Measurements from ENCODE around the gene BCS1L. TPM values are rescaled to one million over a fixed set of nuclear protein-coding genes. Genes with fewer than 3 reads are reported as not detected.
A peak's percentile ranks its signal among the peaks of the same experiment; 100 is the strongest.

BCS1L gene
- total and polyA plus RNA-seq, 2 of the 13 experiments (the other 11 are each of a cell fraction or from before 2014, with no cell fraction given): 48.9 to 76.0 TPM

DNA sequence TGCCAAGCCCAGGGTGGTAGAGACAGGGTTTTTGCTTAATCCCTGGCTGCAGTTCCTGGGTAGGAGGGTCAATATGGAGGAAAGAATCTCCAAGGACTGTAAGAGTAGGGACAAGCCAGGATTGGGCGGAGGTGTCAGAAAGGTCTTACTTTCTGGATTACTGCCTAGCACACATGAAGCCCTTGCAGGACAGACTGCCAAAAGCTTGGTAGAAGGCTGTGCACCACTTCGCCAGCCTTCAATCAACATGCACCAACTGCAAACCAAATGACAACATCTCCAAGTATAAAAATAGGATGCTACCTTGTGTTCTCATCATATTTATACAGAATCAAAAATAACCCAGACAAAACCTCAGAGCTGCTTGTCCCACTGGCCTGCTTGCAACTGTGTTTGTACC is 3.7 kb upstream of the BCS1L start (continued):
- TF ChIP-seq, protein P1, sequence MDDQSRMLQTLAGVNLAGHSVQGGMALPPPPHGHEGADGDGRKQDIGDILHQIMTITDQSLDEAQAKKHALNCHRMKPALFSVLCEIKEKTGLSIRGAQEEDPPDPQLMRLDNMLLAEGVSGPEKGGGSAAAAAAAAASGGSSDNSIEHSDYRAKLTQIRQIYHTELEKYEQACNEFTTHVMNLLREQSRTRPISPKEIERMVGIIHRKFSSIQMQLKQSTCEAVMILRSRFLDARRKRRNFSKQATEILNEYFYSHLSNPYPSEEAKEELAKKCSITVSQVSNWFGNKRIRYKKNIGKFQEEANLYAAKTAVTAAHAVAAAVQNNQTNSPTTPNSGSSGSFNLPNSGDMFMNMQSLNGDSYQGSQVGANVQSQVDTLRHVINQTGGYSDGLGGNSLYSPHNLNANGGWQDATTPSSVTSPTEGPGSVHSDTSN (CRISPR knock-in tag; IDR thresholded peaks at IDR 0.05; ENCODE audit: borderline replicate concordance): no peak
- TF ChIP-seq, protein P2, sequence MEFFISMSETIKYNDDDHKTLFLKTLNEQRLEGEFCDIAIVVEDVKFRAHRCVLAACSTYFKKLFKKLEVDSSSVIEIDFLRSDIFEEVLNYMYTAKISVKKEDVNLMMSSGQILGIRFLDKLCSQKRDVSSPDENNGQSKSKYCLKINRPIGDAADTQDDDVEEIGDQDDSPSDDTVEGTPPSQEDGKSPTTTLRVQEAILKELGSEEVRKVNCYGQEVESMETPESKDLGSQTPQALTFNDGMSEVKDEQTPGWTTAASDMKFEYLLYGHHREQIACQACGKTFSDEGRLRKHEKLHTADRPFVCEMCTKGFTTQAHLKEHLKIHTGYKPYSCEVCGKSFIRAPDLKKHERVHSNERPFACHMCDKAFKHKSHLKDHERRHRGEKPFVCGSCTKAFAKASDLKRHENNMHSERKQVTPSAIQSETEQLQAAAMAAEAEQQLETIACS (CRISPR knock-in tag; IDR thresholded peaks at IDR 0.05): no peak

DNA sequence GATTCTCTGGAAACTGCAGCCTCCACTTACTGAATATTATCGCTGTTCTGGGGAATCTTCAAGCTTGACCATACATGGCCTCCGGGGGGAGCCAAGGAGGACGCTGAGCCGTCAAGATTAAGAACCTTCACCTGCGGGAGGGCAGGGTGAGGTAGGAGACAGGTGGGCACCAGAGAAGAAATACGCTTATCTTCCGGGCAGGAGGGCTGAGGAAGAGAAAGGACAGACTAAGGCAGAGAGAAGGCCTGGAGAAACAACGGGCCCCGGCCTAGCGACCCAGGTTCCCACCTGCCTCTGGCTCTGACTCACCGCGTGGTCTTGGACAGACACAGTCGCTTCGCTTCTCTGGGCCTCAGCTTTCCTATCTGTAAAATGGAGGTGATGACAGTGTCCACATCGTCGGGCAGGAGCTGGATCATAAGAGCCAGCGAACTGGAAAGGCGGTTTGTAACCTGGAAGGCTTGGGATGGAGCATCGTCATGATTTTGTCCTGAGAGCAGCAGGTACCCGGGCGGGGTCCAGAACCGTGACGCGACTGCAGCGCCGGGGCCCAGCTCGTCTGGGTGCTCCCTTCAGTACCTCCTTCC is 719 bp upstream of the BCS1L start:
- peak; percentile 61 for ATAC-seq
- 3% methylated on average over 25 of the region's 27 CpGs for WGBS (ENCODE audit: low lambda C conversion rate)
- Histone ChIP-seq H3K9ac (ENCODE audit: insufficient read depth, low read depth, low read length) (peak overlapping the region; percentile 73), H4K20me1 (ENCODE audit: insufficient read depth, low read length) (no peaks in the 10 kb centered on the region), H3K79me2 (ENCODE audit: insufficient read depth, low read length) (peaks cover 20% of the 10 kb centered on the region), H3K27ac (ENCODE audit: extremely low read length, insufficient read depth, low read length) (peak overlapping the region; percentile 59), H3K4me3 (replicated peaks in 1 of 3; ENCODE audit: insufficient read depth in 1 of 3, low read depth in 2 of 3, low read length in 3 of 3) (peak overlapping the region; percentile 78 to 92 (median 80)), H3K4me1 (ENCODE audit: insufficient read depth, low read length) (peaks cover 24% of the 10 kb centered on the region), H3K36me3 (replicated peaks in 1 of 2; ENCODE audit: control insufficient read depth in 1 of 2, insufficient read depth in 2 of 2, low read length in 2 of 2) (peaks cover 18 to 59% of the 10 kb centered on the region in 2 experiments), H3K9me3 (ENCODE audit: low read length) (no peaks in the 10 kb centered on the region), H2AFZ (ENCODE audit: low read length) (peak overlapping the region; percentile 79), H3K27me3 (ENCODE audit: control insufficient read depth in 1 of 2, insufficient read depth in 2 of 2, low read length in 2 of 2) (no peaks in the 10 kb centered on the region; a peak in 1 of 5 replicates), H3K4me2 (ENCODE audit: low read depth, low read length) (peak overlapping the region; percentile 95)
- BruUV-seq (replicated peaks): TSS peak; percentile 75
- in situ Hi-C loops (cut with HindIII; ENCODE audit: extremely low pct_ligation_motif_present, low pct_unique_long_range_greater_than_20kb) (no loop called here), intact Hi-C loops (cut with micrococcal nuclease; ENCODE audit: unreplicated experiment) (loop anchor here (1.0 to 2.0 kb wide), 5 partner anchors 29 to 189 kb away; partner anchors contain the start of genes CNOT9, CYP27A1 and USP37)
- peak; percentile 57 for DNase-seq (ENCODE audit: low spot score)
- FAIRE-seq: peak; percentile 97
- CTCF ChIA-PET (ENCODE audit: low intra/inter-chr PET ratio, low total read pairs): interaction anchor here (1.2 to 3.2 kb wide), 3 partner anchors 28 to 190 kb away, joined by 4 to 41 read pairs (median 4); no protein-coding TSS in a partner anchor
- POLR2A ChIA-PET: interaction anchor here (0.8 to 5.8 kb wide), 25 partner anchors 9 to 729 kb away, joined by 3 to 130 read pairs (median 5); partner anchors contain the start of genes AAMP, CNPPD1, CTDSP1 and CYP27A1
- TF ChIP-seq ZNF296 (CRISPR knock-in tag; conservative IDR thresholded peaks at IDR 0.05) (no peak), TMF1 (CRISPR knock-in tag; IDR thresholded peaks at IDR 0.05; ENCODE audit: low read depth) (peak; percentile 36; the same call in 1 of the 2 replicates), ZMYM2 (CRISPR knock-in tag; IDR thresholded peaks at IDR 0.05) (0 out of 2 replicates have a peak, but pooled peaks have one; percentile 28), ARNTL (CRISPR knock-in tag; IDR thresholded peaks at IDR 0.05) (no peak), KDM1A (CRISPR knock-in tag; IDR thresholded peaks at IDR 0.05) (peak; percentile 85)
- TF ChIP-seq, protein P3, sequence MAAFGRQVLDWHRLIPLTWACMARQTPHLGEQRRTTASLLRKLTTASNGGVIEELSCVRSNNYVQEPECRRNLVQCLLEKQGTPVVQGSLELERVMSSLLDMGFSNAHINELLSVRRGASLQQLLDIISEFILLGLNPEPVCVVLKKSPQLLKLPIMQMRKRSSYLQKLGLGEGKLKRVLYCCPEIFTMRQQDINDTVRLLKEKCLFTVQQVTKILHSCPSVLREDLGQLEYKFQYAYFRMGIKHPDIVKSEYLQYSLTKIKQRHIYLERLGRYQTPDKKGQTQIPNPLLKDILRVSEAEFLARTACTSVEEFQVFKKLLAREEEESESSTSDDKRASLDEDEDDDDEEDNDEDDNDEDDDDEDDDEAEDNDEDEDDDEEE (CRISPR knock-in tag; IDR thresholded peaks at IDR 0.05): peak; percentile 36; the same call in 1 of the 2 replicates
- TF ChIP-seq, protein P4, sequence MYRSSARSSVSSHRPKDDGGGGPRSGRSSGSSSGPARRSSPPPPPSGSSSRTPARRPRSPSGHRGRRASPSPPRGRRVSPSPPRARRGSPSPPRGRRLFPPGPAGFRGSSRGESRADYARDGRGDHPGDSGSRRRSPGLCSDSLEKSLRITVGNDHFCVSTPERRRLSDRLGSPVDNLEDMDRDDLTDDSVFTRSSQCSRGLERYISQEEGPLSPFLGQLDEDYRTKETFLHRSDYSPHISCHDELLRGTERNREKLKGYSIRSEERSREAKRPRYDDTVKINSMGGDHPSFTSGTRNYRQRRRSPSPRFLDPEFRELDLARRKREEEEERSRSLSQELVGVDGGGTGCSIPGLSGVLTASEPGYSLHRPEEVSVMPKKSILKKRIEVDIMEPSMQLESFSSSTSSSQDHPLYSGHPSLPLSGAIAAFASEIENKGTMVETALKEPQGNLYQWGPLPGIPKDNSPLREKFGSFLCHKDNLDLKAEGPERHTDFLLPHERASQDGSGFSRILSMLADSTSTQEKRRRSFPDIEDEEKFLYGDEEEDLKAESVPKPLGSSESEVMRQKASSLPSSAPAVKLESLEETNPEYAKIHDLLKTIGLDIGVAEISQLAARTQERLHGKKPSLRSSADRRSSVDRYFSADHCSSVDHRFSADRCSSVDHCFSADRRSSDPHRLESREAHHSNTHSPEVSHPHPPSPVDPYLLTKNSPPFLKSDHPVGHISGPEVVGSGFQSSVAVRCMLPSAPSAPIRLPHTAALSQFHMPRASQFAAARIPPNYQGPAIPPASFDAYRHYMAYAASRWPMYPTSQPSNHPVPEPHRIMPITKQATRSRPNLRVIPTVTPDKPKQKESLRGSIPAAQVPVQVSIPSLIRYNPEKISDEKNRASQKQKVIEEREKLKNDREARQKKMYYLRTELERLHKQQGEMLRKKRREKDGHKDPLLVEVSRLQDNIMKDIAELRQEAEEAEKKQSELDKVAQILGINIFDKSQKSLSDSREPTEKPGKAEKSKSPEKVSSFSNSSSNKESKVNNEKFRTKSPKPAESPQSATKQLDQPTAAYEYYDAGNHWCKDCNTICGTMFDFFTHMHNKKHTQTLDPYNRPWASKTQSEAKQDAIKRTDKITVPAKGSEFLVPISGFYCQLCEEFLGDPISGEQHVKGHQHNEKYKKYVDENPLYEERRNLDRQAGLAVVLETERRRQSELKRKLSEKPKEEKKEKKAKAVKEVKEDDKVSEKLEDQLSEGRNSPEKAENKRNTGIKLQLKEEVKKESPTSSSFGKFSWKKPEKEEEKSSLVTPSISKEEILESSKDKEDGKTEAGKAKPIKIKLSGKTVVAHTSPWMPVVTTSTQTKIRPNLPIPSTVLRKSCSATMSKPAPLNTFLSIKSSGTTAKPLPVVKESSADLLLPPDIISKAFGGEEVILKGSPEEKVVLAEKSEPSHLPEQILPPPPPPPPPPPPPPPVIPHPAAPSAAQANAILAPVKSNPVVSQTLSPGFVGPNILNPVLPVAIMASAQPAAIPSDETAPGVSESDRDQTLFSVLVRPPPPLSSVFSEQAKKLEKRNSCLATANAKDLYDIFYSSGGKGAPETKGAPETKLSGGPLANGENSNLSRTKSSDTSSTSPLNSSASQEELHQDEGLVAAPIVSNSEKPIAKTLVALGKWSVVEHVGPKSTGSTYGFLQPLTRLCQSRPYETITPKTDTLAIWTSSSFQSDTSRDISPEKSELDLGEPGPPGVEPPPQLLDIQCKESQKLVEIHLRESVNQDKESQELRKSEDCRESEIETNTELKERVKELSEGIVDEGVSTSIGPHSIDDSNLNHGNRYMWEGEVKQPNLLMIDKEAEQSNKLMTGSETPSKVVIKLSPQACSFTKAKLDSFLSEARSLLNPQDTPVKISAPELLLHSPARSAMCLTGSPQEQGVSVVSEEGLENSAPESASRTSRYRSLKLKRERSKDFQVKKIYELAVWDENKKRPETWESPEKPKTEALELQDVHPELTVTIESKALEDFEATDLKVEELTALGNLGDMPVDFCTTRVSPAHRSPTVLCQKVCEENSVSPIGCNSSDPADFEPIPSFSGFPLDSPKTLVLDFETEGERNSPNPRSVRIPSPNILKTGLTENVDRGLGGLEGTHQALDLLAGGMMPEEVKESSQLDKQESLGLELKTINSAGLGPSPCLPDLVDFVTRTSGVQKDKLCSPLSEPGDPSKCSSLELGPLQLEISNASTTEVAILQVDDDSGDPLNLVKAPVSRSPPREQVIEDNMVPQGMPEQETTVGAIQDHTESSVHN (CRISPR knock-in tag; IDR thresholded peaks at IDR 0.05): 0 out of 2 replicates have a peak, but pooled peaks have one; percentile 11

Measured in HepG2 (cell line).